NCI-H128 (cell line): ENCODE measurements around the gene STEAP3.

Experiments
- DNase-seq: peaks from one replicate; lab custom pipeline; 2025; ENCODE audit not compliant: unreplicated experiment; lab: John Stamatoyannopoulos, UW

STEAP3 gene

GRCh38 chr2:119197529-119198239, 25.9 kb upstream of the STEAP3 start:
- DNase-seq, result no peak

GRCh38 chr2:119198240-119198840, 25.3 kb upstream of the STEAP3 start:
- DNase-seq, result no peak

DNA sequence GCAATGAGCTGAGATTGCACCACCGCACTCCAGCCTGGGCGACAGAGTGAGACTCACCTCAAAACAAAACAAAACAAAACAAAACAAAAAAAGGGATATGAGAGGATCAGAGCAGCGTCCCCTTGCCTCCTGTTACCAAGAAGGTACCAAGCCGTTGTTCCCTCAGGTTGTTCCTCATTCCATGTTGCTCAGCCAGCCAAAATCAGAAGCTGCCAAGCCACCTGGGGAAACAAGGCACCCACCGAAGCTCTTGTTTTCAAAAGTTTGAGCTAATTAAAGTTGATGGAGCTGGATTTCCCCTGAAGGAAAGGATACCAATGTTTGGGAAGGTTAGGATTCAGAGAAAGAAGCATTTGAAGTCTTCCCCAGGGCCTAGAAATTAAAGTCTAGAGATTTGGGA, 21.8 kb upstream of the STEAP3 start:
- DNase-seq, result no peak

- DNase-seq, result no peak
Measured at GRCh38 chr2:119202610-119203310, 20.9 kb upstream of the STEAP3 start.

- no peak for DNase-seq
Measured at GRCh38 chr2:119204525-119204924, 19.1 kb upstream of the STEAP3 start.

DNA sequence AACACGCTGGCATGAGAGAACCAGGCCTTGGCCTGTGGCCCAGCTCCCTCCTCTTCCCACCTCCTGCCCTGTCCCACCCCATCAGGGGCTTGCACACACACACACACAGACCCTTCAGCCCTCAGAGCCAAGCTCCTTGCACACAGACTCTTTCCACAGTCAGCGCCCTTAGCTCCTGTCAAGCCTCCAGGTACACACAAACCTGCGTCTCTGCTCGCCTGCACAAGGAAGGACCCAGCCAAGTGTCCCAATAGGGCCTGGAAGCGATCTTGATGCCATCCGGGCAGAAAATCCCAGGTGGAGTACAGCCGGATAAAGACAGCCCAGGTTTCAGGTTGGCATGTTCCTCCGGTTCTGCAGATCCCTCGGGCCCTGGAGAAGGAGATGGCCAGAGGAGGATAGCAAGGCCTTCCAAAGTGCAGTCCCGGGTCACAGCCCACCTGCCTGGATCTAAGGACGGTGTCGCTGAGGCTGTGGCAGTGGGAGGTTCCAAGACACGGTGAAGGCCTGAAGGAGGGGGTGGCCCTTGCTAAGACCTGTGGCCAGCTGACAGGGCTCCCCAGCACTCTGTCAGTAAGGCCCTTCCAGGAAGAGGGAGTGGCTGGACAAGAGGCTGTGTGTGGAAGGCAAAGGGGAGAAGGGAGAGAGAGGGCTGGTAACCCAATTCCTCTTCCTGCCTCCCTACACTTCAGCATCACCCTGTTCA, 18.5 kb upstream of the STEAP3 start:
- no peak for DNase-seq

DNA sequence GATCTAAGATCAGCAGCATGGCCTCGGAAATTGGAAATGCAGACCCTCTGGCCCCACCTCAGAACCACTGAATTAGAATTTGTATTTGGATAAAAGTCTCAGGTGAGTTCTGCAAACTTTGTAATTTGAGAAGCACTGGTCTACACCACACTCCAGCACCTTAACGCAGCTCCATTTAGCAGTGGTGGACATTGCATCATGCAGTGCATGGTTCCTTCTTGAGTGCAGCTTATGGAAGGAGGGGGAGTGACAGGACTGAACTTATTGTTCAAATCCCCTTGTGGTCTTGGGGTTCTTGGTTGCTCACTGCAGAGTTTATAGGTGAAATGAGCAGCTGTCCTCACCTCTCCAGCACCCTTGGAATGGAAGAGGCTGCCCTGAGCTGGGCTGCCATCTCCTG, 17.4 kb upstream of the STEAP3 start:
- no peak for DNase-seq

GRCh38 chr2:119207447-119207846, 16.2 kb upstream of the STEAP3 start:
- DNase-seq, result no peak

DNA sequence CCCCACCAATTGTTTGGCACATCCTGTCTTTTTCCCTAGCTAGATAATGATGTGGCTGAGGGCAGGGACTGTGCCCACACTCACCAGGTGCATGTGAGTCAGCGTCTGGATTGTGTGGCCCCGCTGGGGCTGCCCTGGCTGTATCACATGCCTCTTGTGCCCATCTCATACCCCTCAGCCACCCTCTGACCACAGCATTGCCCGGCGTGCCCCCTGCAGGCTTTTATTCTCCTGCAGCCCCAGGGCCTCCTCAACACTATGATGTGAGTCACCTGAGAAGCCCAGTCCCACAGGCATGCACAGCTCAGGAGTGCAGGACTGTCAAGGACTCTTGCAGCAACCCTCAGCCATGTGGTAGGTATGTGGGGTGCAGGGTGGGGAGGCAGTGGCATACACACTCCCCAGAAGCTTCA, 14.8 kb upstream of the STEAP3 start:
- DNase-seq, result no peak

GRCh38 chr2:119212139-119212800, 11.4 kb upstream of the STEAP3 start:
- DNase-seq, result no peak

DNA sequence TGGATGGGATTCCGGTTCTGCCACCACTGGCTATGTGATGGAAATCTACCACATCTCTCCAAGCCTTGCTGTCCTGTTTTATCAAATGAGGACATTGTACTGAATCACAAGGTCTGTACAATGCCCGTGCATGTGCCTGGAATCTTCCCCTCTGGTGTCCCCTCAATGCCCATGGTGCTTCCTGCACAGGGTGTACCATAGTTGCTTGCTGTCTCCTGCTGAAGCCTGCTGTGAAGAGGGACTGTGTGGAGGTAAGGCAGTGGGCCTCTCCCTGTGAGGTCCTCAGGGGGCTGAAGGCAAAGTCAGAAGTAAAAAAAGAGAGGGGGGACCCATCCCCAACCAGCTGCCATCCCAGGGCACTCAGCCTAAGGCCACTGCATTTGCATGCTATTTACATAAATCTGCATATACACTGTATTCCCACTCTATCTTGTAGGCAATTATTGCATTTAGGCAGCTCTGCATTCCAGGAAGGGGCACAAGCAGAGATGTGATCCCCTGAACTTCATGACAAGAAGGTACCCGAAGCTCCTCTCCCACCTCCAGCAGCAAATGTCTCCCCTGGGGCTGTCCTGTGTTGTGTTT, 9.1 kb upstream of the STEAP3 start:
- no peak for DNase-seq

DNA sequence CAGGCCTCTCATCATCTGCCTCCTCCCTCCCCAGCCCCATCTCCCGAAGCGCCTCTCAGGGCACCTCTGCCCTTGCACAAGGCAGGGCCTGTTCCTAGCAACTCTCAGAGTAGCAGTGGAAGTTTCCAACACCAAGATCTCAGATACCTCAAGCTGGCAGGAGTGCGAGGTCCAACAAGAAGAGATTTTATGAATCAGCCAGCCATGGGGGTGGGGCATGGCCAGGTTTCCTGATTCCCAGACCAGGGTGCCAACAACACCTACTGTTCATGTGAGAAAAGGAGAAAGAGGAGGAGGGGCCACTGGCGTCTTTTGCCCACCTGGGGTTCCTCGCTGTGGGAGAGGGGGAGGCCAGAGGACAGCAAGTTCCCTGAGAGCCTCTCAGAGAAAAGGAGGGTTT, 6.6 kb upstream of the STEAP3 start:
- no peak for DNase-seq

- no peak for DNase-seq
Measured at GRCh38 chr2:119218478-119219064, 5.1 kb upstream of the STEAP3 start.

DNA sequence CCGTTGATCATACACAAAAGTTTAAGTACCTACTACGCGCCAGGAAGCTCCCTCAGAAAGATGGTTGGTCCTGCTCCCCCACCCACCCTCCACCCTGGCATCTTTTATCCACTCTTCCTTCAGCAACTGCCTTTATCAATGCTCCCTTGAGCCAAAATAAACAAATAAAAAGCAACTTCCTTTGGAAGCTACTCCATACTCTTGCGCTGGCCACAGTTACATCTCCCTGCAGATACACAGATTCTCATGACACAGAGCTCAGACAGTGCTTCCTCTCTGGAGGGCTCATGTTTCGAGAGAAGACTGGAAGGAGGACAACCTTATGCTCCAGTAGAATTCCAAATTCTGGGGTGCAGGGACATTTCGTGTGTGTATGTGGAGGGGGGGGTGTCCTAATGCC, 3.8 kb upstream of the STEAP3 start:
- no peak for DNase-seq

DNA sequence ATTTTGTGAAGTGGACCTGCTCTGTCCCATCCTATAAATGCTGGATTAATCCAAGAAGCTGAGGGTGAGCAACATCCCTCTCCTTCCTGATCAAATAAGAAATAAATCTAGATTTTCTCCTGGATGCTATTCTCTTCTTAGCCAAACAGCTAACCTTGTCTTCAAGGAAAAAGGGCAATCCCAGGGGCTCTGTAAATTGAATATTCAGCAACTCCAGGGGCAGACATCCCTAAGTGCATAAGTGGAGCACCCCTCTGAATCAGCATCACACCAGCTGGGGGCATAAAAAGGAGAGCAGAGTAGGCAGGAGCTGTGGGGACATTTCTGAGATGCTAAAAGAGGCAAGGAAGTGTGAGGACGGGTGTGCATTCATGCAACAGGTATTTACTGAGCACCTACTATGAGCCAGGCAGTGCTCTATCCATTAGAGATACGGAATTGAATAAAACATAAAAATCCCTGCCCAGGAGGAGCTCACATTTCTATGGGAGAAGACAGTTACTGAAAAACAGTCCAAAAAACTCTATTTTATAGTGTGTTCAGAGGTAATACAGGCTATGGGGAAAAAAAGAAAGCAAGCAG, 2.8 kb upstream of the STEAP3 start:
- DNase-seq, result no peak

- no peak for DNase-seq
Measured at GRCh38 chr2:119221609-119222008, 2.0 kb upstream of the STEAP3 start.

GRCh38 chr2:119222213-119222612, 1.4 kb upstream of the STEAP3 start:
- no peak for DNase-seq

- no peak for DNase-seq
Measured at GRCh38 chr2:119222863-119223520, 642 bp upstream of the STEAP3 start.

GRCh38 chr2:119224391-119225104, 914 bp downstream of the STEAP3 start:
- DNase-seq, result no peak
